ENCODE results near the gene CYTH1.
"Not testable (repeated sequence)": the region's sequence is repeated elsewhere in the genome, so short reads cannot be mapped to it uniquely, and the experiment has no call there.

The CYTH1 gene

GRCh38 chr17:78763561-78763960 is 18.5 kb downstream of the CYTH1 start:
- no peak for DNase-seq (ENCODE audit: insufficient read length, low spot score)
- FAIRE-seq, result no peak
- TF ChIP-seq, protein P1, sequence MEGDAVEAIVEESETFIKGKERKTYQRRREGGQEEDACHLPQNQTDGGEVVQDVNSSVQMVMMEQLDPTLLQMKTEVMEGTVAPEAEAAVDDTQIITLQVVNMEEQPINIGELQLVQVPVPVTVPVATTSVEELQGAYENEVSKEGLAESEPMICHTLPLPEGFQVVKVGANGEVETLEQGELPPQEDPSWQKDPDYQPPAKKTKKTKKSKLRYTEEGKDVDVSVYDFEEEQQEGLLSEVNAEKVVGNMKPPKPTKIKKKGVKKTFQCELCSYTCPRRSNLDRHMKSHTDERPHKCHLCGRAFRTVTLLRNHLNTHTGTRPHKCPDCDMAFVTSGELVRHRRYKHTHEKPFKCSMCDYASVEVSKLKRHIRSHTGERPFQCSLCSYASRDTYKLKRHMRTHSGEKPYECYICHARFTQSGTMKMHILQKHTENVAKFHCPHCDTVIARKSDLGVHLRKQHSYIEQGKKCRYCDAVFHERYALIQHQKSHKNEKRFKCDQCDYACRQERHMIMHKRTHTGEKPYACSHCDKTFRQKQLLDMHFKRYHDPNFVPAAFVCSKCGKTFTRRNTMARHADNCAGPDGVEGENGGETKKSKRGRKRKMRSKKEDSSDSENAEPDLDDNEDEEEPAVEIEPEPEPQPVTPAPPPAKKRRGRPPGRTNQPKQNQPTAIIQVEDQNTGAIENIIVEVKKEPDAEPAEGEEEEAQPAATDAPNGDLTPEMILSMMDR (IDR thresholded peaks at IDR 0.05; ENCODE audit: insufficient read depth, missing control alignments), result no peak

DNA sequence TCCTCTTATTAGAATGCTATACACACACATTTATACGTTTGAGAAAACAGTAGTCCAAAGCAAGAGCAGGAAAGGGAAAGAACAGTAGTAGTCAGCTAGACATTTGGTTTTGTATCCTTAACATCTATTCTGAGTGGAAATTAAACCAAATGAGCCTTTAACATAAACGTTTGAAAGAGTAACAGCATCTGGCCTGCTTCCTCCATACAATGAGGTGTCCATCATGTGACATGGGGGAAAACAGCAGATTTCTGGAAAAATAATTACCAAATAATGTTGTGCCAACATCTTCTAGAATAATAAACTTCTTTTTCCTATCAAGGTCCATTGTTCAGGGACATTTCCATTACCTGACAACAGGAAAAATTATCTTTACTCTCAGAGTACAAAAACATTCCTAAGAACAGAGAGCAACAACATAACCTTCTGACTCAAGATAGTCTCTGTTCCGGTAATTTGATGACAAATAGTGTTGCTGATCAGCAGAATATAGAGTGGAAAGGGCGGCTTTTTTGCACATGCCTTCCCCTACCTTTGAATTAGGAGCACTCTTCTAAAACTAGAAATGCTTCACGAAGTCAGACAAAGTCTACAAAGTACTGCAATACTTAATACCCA is 20.2 kb downstream of the CYTH1 start:
- FAIRE-seq, result no peak
- TF ChIP-seq, protein P1 (IDR thresholded peaks at IDR 0.05; ENCODE audit: insufficient read depth, missing control alignments), result no peak
- no peak for DNase-seq (ENCODE audit: insufficient read length, low spot score)

DNA sequence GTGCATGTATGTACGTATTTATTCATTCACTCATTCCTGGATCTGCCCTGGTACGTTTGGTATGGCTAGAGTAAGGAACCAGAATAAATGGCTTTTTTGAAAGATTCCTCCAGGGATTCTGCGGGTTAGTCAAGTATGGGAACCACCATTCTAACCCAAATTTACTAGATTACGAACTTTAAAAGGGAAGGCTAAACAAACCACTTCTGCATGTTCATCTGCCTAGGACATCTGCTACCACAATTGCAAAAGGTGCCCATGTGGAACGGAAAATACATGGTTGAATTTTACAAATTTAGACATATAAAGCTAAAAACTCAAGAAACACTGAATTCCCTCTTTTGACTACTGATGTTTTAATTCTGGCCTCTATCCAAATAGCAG is 22.1 kb downstream of the CYTH1 start:
- DNase-seq (ENCODE audit: insufficient read length, low spot score) (no peak), FAIRE-seq (no peak)

DNA sequence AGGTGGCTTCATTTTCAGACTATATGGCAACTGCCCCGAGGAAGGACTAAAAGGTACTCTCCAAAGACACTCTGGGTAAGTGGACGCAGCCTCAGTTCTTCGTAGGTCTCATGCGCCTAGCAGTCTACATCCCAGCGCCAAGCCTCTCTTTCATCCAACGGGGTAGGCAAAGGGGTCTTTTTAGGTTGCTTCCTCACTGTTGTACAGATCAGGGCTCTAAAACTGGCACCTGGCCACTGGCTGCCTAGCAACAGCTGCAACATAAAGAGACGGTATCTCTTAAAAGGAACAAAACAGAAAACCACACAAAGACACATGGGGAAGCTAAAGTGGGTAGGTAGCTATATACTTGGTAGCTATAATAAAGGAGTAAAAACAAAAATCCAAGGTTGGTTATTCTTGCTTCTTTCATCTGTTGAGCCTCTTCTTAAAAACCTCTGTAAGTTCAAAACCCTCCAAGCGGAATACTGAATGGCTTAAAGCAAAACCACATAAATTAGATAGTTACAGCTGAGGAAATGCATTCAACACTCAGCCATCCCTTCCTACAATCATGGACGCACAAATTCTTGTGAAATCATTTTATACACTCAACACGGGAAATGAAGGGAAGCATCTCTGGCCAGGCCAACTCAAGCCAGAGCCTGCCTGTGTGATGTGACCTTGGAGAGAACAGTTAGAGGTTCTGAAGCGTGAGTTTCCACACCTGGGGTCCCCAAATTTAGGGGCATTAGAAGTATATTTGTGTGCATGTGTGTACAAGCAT is 22.7 kb downstream of the CYTH1 start:
- TF ChIP-seq, protein P1 (IDR thresholded peaks at IDR 0.05; ENCODE audit: insufficient read depth, missing control alignments), result no peak
- FAIRE-seq, result no peak
- DNase-seq (ENCODE audit: insufficient read length, low spot score), result no peak

More for the DNA sequence above, 22.1 kb downstream of the CYTH1 start:
- TF ChIP-seq, protein P1 (IDR thresholded peaks at IDR 0.05; ENCODE audit: insufficient read depth, missing control alignments), result no peak

GRCh38 chr17:78753316-78754250 is 28.5 kb downstream of the CYTH1 start:
- TF ChIP-seq, protein P1 (IDR thresholded peaks at IDR 0.05; ENCODE audit: insufficient read depth, missing control alignments), result no peak
- FAIRE-seq (no peak), DNase-seq (ENCODE audit: insufficient read length, low spot score) (no peak)

- TF ChIP-seq, protein P1 (IDR thresholded peaks at IDR 0.05; ENCODE audit: insufficient read depth, missing control alignments), result no peak
- FAIRE-seq (no peak), DNase-seq (ENCODE audit: insufficient read length, low spot score) (no peak)
Observed at GRCh38 chr17:78751447-78752161, 30.5 kb downstream of the CYTH1 start.

DNA sequence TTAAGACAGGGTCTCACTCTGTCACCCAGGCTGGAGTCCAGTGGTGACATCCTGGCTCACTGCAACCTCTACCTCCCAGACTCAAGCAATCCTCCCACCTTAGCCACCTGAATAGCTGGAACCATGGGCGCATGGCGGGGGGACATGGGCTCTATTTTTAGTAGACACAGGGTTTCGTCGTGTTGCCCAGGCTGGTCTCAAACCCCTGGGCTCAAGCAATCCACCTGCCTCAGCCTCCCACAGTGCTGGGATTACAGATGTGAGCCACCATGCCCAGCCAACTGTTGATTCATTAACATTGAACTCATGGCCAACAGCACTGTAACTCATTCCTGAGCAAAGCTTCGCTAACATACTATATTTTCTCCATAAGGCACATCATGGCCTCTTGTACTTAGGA is 31.1 kb downstream of the CYTH1 start:
- not testable (repeated sequence) for FAIRE-seq; DNase-seq (ENCODE audit: insufficient read length, low spot score)

Measured in D721Med (cell line).